GM23248 (cell line): ENCODE measurements around the gene RAD51B. TPM values are rescaled to one million over a fixed set of nuclear protein-coding genes. Genes with fewer than 3 reads are reported as not detected.

Experiments
- DNase-seq: peaks from one replicate; pipeline ENCODE4 v3.0.0-alpha.2; 2015
- H2AFZ ChIP-seq: fragments of 200-600 bp; sonication (generic); 2 replicates; pipeline ENCODE4 v1.6.1; 2016; ENCODE audit warnings: antibody characterized with exemption
- H3F3A ChIP-seq: fragments of 200-600 bp; sonication (generic); 2 replicates; pipeline ENCODE4 v1.6.1; 2016; ENCODE audit warnings: mild to moderate bottlenecking, antibody characterized with exemption, mixed run types; ENCODE audit not compliant: insufficient read depth
- H3K27ac ChIP-seq: fragments of 200-600 bp; sonication (generic); 2 replicates; pipeline ENCODE4 v1.5.1; 2016; ENCODE audit warnings: mild to moderate bottlenecking
- H3K27me3 ChIP-seq: fragments of 200-600 bp; sonication (generic); replicated peaks from 2 replicates; pipeline ENCODE4 v1.6.1; 2016; ENCODE audit warnings: mild to moderate bottlenecking; ENCODE audit not compliant: insufficient read depth
- H3K36me3 ChIP-seq: fragments of 200-600 bp; sonication (generic); 2 replicates; pipeline ENCODE4 v1.6.1; 2016; ENCODE audit warnings: low read depth, mild to moderate bottlenecking
- H3K4me1 ChIP-seq: fragments of 200-600 bp; sonication (generic); 2 replicates; pipeline ENCODE4 v1.6.1; 2016; ENCODE audit warnings: mild to moderate bottlenecking; ENCODE audit not compliant: insufficient read depth
- H3K4me2 ChIP-seq: fragments of 200-600 bp; sonication (generic); one replicate; pipeline ENCODE4 v1.6.1; 2016; ENCODE audit warnings: mild to moderate bottlenecking; ENCODE audit not compliant: unreplicated experiment
- H3K4me3 ChIP-seq: fragments of 200-600 bp; sonication (generic); 2 replicates; pipeline ENCODE4 v1.5.1; 2016; ENCODE audit warnings: mild to moderate bottlenecking
- H3K79me2 ChIP-seq: fragments of 200-600 bp; sonication (generic); 2 replicates; pipeline ENCODE4 v1.6.1; 2016; ENCODE audit warnings: mild to moderate bottlenecking; ENCODE audit not compliant: insufficient read depth
- H3K9ac ChIP-seq: fragments of 200-600 bp; sonication (generic); 2 replicates; pipeline ENCODE4 v1.6.1; 2016; ENCODE audit warnings: mild to moderate bottlenecking
- H3K9me2 ChIP-seq: fragments of 200-600 bp; sonication (generic); 2 replicates; pipeline ENCODE4 v1.6.1; 2016; ENCODE audit warnings: mixed run types, mild to moderate bottlenecking, moderate library complexity; ENCODE audit not compliant: insufficient read depth
- H3K9me3 ChIP-seq: fragments of 200-600 bp; sonication (generic); one replicate; pipeline ENCODE4 v1.6.1; 2017; ENCODE audit warnings: low read depth
- H4K20me1 ChIP-seq: fragments of 200-600 bp; sonication (generic); 2 replicates; pipeline ENCODE4 v1.6.0; 2016; ENCODE audit not compliant: insufficient read depth
- EZH2 ChIP-seq: fragments of 200-600 bp; sonication (generic); IDR thresholded peaks from 2 replicates; pipeline ENCODE4 v1.6.1; 2018; ENCODE audit warnings: antibody characterized with exemption, mild to moderate bottlenecking; ENCODE audit not compliant: insufficient read depth, poor library complexity, severe bottlenecking
- EZH2phosphoT487 ChIP-seq: fragments of 200-600 bp; sonication (generic); IDR thresholded peaks from 2 replicates; pipeline ENCODE4 v1.6.1; 2018; ENCODE audit warnings: antibody characterized with exemption, moderate library complexity, mild to moderate bottlenecking, low read depth; ENCODE audit not compliant: insufficient read depth
- WGBS, 2 experiments: methylation state at CpG; one replicate each; pipeline ENCODE4 v1.1.6; 2015 to 2017; ENCODE audit warnings: low lambda C conversion rate in 2 of 2, low coverage in 1 of 2; ENCODE audit errors: missing lambda C conversion rate in 2 of 2; 5-methylcytosine and 5-hydroxymethylcytosine counted together
- in situ Hi-C: fragments of 300-500 bp; cut with MboI; formaldehyde crosslinking; loops from 2 replicates; pipeline ENCODE4 v1.15.0; 2020
- polyA plus RNA-seq: library from polyadenylated mRNA; unstranded; fragments of >200 nt; fragmentation: Nextera tagmentation; extraction: Ambion mirVana; gene quantifications from 2 replicates; pipeline ENCODE4 v1.2.1, GENCODE V29; 2016
- total RNA-seq: library from RNA; depleted of rRNA; stranded (reverse); fragments of >200 nt; shearing (Covaris generic); gene quantifications from 2 replicates; pipeline ENCODE4 v1.2.3, GENCODE V29; 2014

The RAD51B gene
- total and polyA plus RNA-seq, 2 experiments from 2014 or later: 4.0 to 8.8 TPM

DNA sequence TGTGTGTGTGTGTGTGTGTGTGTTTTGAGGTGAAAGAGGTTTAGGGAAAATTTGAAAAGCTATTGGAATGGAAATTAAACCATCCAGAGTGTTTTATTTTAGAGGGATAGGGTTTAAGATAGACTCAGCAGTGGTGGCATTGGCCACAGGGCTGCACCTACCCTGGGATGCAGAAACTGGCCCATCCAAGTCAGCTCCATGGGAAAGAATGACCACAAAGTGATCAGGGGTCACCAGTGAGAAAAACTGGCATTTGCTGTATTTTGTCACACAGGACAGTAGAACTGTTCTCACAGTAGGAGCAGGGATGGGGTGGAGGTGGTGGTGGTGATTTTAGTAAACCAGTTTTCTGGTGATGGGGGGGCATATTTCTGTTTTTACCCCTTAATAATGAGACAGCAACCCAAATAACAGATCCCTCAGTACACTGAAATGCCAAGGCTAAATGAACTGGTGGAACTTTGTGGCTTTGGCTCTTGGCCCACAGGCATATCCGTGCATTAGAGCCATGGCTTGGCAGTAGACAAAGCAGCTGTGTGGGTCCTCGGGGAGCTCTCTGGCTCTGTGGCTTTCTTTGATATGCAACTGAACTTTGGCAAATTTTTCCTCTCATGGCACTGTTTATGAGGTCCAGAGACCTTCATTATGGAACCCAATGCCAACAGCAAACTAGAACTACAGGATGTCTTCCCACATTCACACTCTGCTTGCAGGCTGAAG is 625.0 kb downstream of the RAD51B start:
- peak; percentile 59 for DNase-seq
- in situ Hi-C loops: no loop called here

DNA sequence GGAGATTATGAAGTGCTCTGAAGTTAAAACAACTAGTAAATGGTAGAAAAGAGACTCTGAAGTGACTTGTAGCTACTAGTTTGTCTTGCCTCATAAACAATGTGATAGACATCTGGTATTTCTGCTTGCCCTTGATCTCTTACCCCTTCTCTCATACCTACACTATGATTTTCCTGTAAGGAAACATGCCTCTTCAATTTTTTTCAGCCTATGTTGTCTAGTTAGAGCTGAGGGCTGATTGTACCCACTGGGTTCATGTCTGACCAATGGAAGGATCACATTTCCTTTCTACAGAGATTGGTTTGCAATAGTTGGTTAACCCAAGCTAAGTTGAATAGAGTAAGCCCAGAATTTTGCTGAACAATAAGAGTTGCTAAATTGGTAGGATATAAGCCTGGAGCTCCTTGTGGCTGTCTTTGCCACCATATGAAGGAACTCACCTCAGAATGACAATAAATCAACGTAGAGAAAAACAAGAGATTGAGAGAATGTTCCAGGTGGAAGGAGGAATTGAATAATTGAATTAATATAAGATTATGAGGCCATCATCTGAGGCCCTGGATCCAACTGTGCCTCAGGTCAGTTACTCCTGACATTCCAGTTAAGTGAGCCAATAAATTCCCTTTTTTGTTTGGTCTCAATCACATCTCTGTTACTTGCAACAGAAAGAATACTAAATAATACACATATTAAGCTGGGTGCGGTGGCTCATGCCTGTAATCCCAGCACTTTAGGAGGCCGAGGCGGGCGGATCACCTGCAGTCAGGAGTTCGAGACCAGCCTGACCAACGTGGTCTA is 626.9 kb downstream of the RAD51B start:
- 92 to 95% methylated on average over 7 of the region's 7 CpGs for WGBS, 2 experiments
- TF ChIP-seq EZH2 (no peak), EZH2phosphoT487 (no peak)
- Histone ChIP-seq H3K9ac (no peak overlapping the region), H3K27ac (no peak overlapping the region), H2AFZ (no peak overlapping the region), H3K9me3 (no peaks in the 10 kb centered on the region), H3F3A (peaks cover 21% of the 10 kb centered on the region), H3K36me3 (no peaks in the 10 kb centered on the region), H4K20me1 (no peaks in the 10 kb centered on the region), H3K27me3 (no peaks in the 10 kb centered on the region), H3K79me2 (no peaks in the 10 kb centered on the region), H3K9me2 (no peaks in the 10 kb centered on the region), H3K4me1 (peaks cover 31% of the 10 kb centered on the region), H3K4me2 (no peak overlapping the region), H3K4me3 (no peak overlapping the region)
- DNase-seq: no peak
- in situ Hi-C loops: no loop called here

More for the DNA sequence above, 625.0 kb downstream of the RAD51B start:
- Histone ChIP-seq H3K9ac (no peak overlapping the region), H3K4me1 (peaks cover 24% of the 10 kb centered on the region), H3K9me3 (no peaks in the 10 kb centered on the region), H3K4me3 (no peak overlapping the region), H3K27ac (no peak overlapping the region), H2AFZ (no peak overlapping the region), H4K20me1 (no peaks in the 10 kb centered on the region), H3K27me3 (no peaks in the 10 kb centered on the region), H3F3A (peaks cover 15% of the 10 kb centered on the region), H3K79me2 (no peaks in the 10 kb centered on the region), H3K4me2 (no peak overlapping the region), H3K9me2 (no peaks in the 10 kb centered on the region), H3K36me3 (no peaks in the 10 kb centered on the region)
- 5 to 8% methylated on average over 2 of the region's 2 CpGs for WGBS, 2 experiments
- TF ChIP-seq EZH2phosphoT487 (no peak), EZH2 (no peak)

DNA sequence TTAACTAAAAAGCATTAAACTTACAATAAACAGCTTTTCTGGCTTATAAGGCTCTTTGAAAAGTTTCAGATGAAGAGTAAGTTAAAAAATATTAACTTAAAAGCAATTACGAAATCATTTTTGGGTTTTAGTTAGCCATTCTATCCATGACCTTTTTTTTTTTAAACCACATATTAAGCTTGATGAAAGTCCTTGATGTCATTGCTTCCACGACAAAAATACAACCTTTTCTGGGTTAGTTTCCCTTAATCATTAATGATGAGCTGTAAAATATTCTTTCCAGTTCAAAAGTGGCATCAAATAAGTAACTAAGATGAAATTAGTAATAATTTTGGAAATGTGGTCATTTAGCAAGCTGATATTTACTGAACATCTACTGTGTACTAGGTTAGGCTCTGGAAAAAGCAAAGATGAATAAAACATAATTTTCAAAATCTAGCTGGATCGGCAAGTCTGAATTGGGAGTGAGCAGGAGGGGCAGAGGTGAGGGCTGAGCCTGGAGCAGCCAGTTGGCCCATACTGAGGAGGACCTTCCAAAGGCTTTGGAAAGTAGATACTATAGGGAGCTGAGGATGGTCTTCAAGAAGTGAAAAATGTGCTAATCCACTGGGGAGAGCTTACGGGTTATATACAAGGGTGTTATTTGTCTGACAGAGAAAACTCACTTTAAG is 628.1 kb downstream of the RAD51B start:
- Histone ChIP-seq H3K27ac (no peak overlapping the region), H3K4me2 (no peak overlapping the region), H4K20me1 (no peaks in the 10 kb centered on the region), H2AFZ (no peak overlapping the region), H3K4me1 (peaks cover 37% of the 10 kb centered on the region), H3K9me2 (no peaks in the 10 kb centered on the region), H3K79me2 (no peaks in the 10 kb centered on the region), H3K4me3 (no peak overlapping the region), H3K36me3 (no peaks in the 10 kb centered on the region), H3K9ac (no peak overlapping the region), H3K9me3 (no peaks in the 10 kb centered on the region), H3F3A (peaks cover 28% of the 10 kb centered on the region), H3K27me3 (no peaks in the 10 kb centered on the region)
- TF ChIP-seq EZH2phosphoT487: no peak
- no peak for TF ChIP-seq EZH2
- in situ Hi-C loops: no loop called here
- WGBS, 2 experiments: 71 to 73% methylated on average over 4 of the region's 4 CpGs
- DNase-seq: no peak

DNA sequence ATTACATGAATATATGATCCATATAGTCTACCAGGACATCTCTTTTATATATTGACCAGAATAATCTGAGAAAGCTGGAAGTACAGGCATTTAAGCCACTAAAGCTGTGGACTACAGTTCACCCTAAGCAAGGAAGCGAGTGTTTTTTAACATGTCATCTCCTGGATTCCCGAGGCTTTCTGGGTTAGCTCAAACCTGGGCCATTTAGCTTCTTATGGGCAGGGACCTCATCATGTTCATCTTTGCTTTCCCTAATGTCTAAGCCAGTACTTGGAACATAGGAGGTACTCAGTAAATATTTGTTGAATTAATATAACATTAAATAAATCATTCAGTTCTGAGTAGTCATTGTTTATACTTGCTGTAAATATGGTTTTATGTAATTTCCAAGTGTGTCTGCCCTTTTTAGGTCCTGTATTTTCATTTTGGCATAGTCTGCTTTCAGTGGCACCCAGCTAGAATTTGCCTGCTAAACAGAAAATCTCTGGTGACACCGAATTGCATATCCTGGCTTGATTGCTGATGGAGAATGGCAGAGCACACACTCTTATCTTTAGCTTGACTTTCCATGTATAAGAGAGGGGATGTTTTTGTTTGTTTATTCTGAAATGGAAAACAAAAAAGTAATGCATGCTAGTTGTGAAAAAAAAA is 628.8 kb downstream of the RAD51B start:
- peaks cover 22% of the 10 kb centered on the region for H3F3A ChIP-seq
- in situ Hi-C loops: no loop called here
- no peak overlapping the region for H2AFZ ChIP-seq
- no peaks in the 10 kb centered on the region for H3K9me3 ChIP-seq
- no peak overlapping the region for H3K27ac ChIP-seq
- TF ChIP-seq EZH2 (no peak), EZH2phosphoT487 (no peak)
- H3K9me2 ChIP-seq: no peaks in the 10 kb centered on the region
- H3K79me2 ChIP-seq: no peaks in the 10 kb centered on the region
- DNase-seq: no peak
- H3K27me3 ChIP-seq: no peaks in the 10 kb centered on the region
- WGBS, 2 experiments: 79 to 90% methylated on average over 3 of the region's 3 CpGs
- H4K20me1 ChIP-seq: no peaks in the 10 kb centered on the region
- no peak overlapping the region for H3K9ac ChIP-seq
- no peak overlapping the region for H3K4me2 ChIP-seq
- no peaks in the 10 kb centered on the region for H3K36me3 ChIP-seq
- H3K4me3 ChIP-seq: no peak overlapping the region
- H3K4me1 ChIP-seq: peaks cover 31% of the 10 kb centered on the region
